ENCODE measurements around the gene KRT3. TPM values are rescaled to one million over a fixed set of nuclear protein-coding genes. Genes with fewer than 3 reads are reported as not detected.

Gene KRT3
- total RNA-seq, 1 donor from 2014 or later: 0.09 TPM

DNA sequence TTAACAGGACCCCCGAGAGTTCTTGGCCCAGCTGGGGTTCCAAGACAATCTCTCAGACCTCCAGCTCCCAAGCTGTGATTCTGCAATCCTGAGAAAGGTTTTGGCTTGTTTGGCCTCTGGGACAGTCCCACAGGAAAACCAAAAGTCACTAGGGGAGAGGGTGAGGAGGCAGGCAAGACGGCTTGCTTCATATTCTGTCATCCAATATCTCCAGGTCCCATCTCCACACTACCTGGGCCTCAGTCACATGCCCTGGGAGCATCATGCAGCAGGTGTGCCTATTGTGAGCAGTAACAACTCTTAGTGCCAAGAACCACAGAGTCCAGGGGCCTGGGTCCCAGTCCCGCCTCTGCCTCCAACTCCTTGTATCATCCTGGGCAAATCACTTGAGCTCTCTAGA lies 36.5 kb upstream of the KRT3 start:
- DNase-seq (ENCODE audit: low read depth) (no peak), FAIRE-seq (no peak)

DNA sequence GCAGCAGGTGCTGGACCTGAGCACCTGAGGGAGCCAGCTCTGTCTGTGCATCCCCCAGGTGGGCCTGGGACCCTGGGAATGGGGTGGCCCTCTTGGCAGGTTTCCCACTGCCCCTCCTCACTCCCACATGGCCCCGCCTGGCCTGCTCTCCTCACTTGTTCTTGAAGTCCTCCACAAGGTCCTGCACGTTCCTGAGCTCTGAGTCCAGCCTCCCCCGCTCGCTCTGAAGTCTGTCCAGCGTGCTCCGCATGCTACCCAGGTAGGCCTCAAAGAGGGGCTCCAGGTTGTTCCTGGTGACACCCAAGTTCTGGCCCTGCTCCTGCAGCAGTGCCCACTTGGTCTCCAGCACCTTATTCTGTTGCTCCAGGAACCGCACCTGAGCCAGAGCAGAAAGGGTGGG lies 35.3 kb upstream of the KRT3 start:
- no peak for FAIRE-seq
- peaks cover 2% of the 10 kb centered on the region for H3K9me3 Mint-ChIP-seq (ENCODE audit: unreplicated experiment)
- H3K9ac ChIP-seq (ENCODE audit: low read length): no peak overlapping the region
- H4K20me1 ChIP-seq (ENCODE audit: insufficient read depth, low read length): no peaks in the 10 kb centered on the region
- no peak overlapping the region for H2AFZ ChIP-seq (ENCODE audit: low read depth, low read length)
- H3K4me3 ChIP-seq (ENCODE audit: insufficient read depth, low read depth, low read length): no peak overlapping the region
- H3K27me3 Mint-ChIP-seq (ENCODE audit: low read depth, unreplicated experiment): peaks cover 13% of the 10 kb centered on the region
- no peak overlapping the region for H3K27ac Mint-ChIP-seq (ENCODE audit: unreplicated experiment)
- no peak overlapping the region for H3K4me2 ChIP-seq (ENCODE audit: low read length)
- peaks cover 15% of the 10 kb centered on the region for H3K4me1 ChIP-seq (ENCODE audit: insufficient read depth, low read length)
- no peaks in the 10 kb centered on the region for H3K79me2 ChIP-seq (ENCODE audit: insufficient read depth, low read length)
- H3K27me3 ChIP-seq (ENCODE audit: insufficient read depth, low read length): no peaks in the 10 kb centered on the region
- peaks cover 2% of the 10 kb centered on the region for H3K36me3 Mint-ChIP-seq (ENCODE audit: low read depth, unreplicated experiment)
- TF ChIP-seq, protein P1, sequence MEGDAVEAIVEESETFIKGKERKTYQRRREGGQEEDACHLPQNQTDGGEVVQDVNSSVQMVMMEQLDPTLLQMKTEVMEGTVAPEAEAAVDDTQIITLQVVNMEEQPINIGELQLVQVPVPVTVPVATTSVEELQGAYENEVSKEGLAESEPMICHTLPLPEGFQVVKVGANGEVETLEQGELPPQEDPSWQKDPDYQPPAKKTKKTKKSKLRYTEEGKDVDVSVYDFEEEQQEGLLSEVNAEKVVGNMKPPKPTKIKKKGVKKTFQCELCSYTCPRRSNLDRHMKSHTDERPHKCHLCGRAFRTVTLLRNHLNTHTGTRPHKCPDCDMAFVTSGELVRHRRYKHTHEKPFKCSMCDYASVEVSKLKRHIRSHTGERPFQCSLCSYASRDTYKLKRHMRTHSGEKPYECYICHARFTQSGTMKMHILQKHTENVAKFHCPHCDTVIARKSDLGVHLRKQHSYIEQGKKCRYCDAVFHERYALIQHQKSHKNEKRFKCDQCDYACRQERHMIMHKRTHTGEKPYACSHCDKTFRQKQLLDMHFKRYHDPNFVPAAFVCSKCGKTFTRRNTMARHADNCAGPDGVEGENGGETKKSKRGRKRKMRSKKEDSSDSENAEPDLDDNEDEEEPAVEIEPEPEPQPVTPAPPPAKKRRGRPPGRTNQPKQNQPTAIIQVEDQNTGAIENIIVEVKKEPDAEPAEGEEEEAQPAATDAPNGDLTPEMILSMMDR (IDR thresholded peaks at IDR 0.05; ENCODE audit: insufficient read depth, low read depth, low read length): no peak
- TF ChIP-seq EZH2 (IDR thresholded peaks at IDR 0.05; ENCODE audit: insufficient read depth, low read length): no peak
- no peak overlapping the region for H3K4me3 Mint-ChIP-seq (ENCODE audit: unreplicated experiment)
- no peaks in the 10 kb centered on the region for H3K9me3 ChIP-seq (ENCODE audit: insufficient read depth, low read depth, low read length)
- H3K36me3 ChIP-seq (ENCODE audit: insufficient read depth, low read length): no peaks in the 10 kb centered on the region
- H3K4me1 Mint-ChIP-seq (ENCODE audit: low read depth, unreplicated experiment): peaks cover 29% of the 10 kb centered on the region
- H3K27ac ChIP-seq (ENCODE audit: low read depth, low read length): no peak overlapping the region
- DNase-seq (ENCODE audit: low read depth): no peak

More for the DNA sequence above, 36.5 kb upstream of the KRT3 start:
- Histone ChIP-seq H3K4me3 (ENCODE audit: insufficient read depth, low read depth, low read length) (no peak overlapping the region), H3K4me2 (ENCODE audit: low read length) (no peak overlapping the region), H3K36me3 (ENCODE audit: insufficient read depth, low read length) (no peaks in the 10 kb centered on the region), H2AFZ (ENCODE audit: low read depth, low read length) (no peak overlapping the region), H3K79me2 (ENCODE audit: insufficient read depth, low read length) (no peaks in the 10 kb centered on the region), H3K27ac (ENCODE audit: low read depth, low read length) (no peak overlapping the region), H3K4me1 (ENCODE audit: insufficient read depth, low read length) (peaks cover 25% of the 10 kb centered on the region), H3K9me3 (ENCODE audit: insufficient read depth, low read depth, low read length) (no peaks in the 10 kb centered on the region), H4K20me1 (ENCODE audit: insufficient read depth, low read length) (no peaks in the 10 kb centered on the region), H3K9ac (ENCODE audit: low read length) (no peak overlapping the region), H3K27me3 (ENCODE audit: insufficient read depth, low read length) (no peaks in the 10 kb centered on the region)
- H3K4me1 Mint-ChIP-seq (ENCODE audit: low read depth, unreplicated experiment): peaks cover 34% of the 10 kb centered on the region
- no peaks in the 10 kb centered on the region for H3K36me3 Mint-ChIP-seq (ENCODE audit: low read depth, unreplicated experiment)
- no peak overlapping the region for H3K27ac Mint-ChIP-seq (ENCODE audit: unreplicated experiment)
- H3K9me3 Mint-ChIP-seq (ENCODE audit: unreplicated experiment): peaks cover 2% of the 10 kb centered on the region
- TF ChIP-seq EZH2 (IDR thresholded peaks at IDR 0.05; ENCODE audit: insufficient read depth, low read length): no peak
- no peak overlapping the region for H3K4me3 Mint-ChIP-seq (ENCODE audit: unreplicated experiment)
- H3K27me3 Mint-ChIP-seq (ENCODE audit: low read depth, unreplicated experiment): peaks cover 11% of the 10 kb centered on the region

DNA sequence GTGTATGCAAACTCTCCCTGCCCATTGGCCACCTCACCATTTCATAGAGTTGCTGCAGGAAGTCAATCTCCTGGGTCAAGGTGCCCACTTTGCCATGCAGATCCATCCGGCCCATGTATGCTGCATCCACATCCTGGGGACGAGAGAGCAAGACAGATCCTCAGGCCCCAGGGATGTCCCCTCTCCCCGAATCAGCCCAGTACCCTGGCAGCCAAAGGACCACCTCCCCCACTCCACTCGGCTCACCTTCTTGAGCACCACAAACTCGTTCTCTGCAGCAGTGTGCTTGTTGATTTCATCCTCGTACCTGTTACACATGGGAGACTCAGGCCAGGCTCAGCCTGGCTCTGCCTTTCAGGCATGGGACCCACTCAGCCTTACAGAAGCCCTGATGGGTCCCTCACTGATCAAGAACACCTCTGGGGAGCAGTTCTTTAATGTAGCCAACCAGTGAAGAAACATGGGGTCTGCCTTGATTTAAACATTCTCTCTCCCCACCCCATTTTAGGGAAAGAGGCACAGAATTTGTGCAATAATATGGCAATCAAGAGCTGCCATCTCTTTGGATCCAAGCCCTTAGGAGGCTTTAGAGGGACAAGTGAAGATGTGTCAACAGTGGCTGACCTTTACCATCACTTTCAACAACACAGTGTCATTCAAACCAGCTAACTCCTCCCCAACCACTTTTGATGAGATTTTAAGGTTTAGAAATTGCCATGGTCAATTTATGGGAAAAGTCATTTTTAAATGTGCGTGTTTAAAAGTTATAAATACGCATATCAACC lies 34.3 kb upstream of the KRT3 start:
- Histone ChIP-seq H3K4me2 (ENCODE audit: low read length) (no peak overlapping the region), H3K9me3 (ENCODE audit: insufficient read depth, low read depth, low read length) (no peaks in the 10 kb centered on the region), H3K4me1 (ENCODE audit: insufficient read depth, low read length) (peaks cover 4% of the 10 kb centered on the region), H3K36me3 (ENCODE audit: insufficient read depth, low read length) (no peaks in the 10 kb centered on the region), H3K9ac (ENCODE audit: low read length) (no peak overlapping the region), H4K20me1 (ENCODE audit: insufficient read depth, low read length) (no peaks in the 10 kb centered on the region), H3K79me2 (ENCODE audit: insufficient read depth, low read length) (no peaks in the 10 kb centered on the region), H3K27ac (ENCODE audit: low read depth, low read length) (no peak overlapping the region), H3K27me3 (ENCODE audit: insufficient read depth, low read length) (no peaks in the 10 kb centered on the region), H3K4me3 (ENCODE audit: insufficient read depth, low read depth, low read length) (no peak overlapping the region), H2AFZ (ENCODE audit: low read depth, low read length) (no peak overlapping the region)
- Mint-ChIP-seq H3K9me3 (ENCODE audit: unreplicated experiment) (peaks cover 5% of the 10 kb centered on the region), H3K4me1 (ENCODE audit: low read depth, unreplicated experiment) (peaks cover 24% of the 10 kb centered on the region), H3K27ac (ENCODE audit: unreplicated experiment) (no peak overlapping the region), H3K4me3 (ENCODE audit: unreplicated experiment) (no peak overlapping the region), H3K36me3 (ENCODE audit: low read depth, unreplicated experiment) (peaks cover 2% of the 10 kb centered on the region), H3K27me3 (ENCODE audit: low read depth, unreplicated experiment) (peaks cover 23% of the 10 kb centered on the region)
- FAIRE-seq (no peak), DNase-seq (ENCODE audit: low read depth) (no peak)
- TF ChIP-seq, protein P1 (IDR thresholded peaks at IDR 0.05; ENCODE audit: insufficient read depth, low read depth, low read length): no peak
- TF ChIP-seq EZH2 (IDR thresholded peaks at IDR 0.05; ENCODE audit: insufficient read depth, low read length): no peak

Measured in astrocyte (in vitro differentiated cells and primary cell).